Spleen (tissue), 11 donors: ENCODE data around the gene P4HTM. TPM values are rescaled to one million over a fixed set of nuclear protein-coding genes. Genes with fewer than 3 reads are reported as not detected.
A peak's percentile ranks its signal among the peaks of the same experiment; 100 is the strongest.

Experiments used
- DNase-seq: peaks from one replicate; pipeline ENCODE4 v3.0.0-alpha.2; 2020
- H3K27ac ChIP-seq, 8 donors: fragments of 200-600 bp; sonication (generic) in 7 of 8; 1 replicate in 4 of 8; 2 replicates in 4 of 8; pipeline versions ENCODE4 v1.5.0 to v1.8.0; 2016 to 2021; ENCODE audit warnings: inconsistent platforms in 4 of 8, mild to moderate bottlenecking in 4 of 8, moderate library complexity in 1 of 8
- H3K27me3 ChIP-seq, 7 donors: fragments of 200-600 bp; sonication (generic) in 6 of 7; replicated peaks in 1 of 7; 1 replicate in 4 of 7; 2 replicates in 3 of 7; pipeline versions ENCODE4 v1.5.0 to v1.8.0; 2016 to 2021; ENCODE audit warnings: inconsistent platforms in 3 of 7, mild to moderate bottlenecking in 1 of 7
- H3K36me3 ChIP-seq, 6 donors: fragments of 200-600 bp; sonication (generic) in 5 of 6; 1 replicate in 4 of 6; 2 replicates in 2 of 6; pipeline versions ENCODE4 v1.5.0 to v1.8.0; 2016 to 2021; ENCODE audit warnings: inconsistent platforms in 2 of 6
- H3K4me1 ChIP-seq, 6 donors: fragments of 200-600 bp; sonication (generic) in 5 of 6; 1 replicate in 3 of 6; 2 replicates in 3 of 6; pipeline versions ENCODE4 v1.5.0 to v1.8.0; 2016 to 2021; ENCODE audit warnings: inconsistent platforms in 3 of 6
- H3K4me3 ChIP-seq, 8 donors: fragments of 200-600 bp; sonication (generic) in 7 of 8; 1 replicate in 4 of 8; 2 replicates in 4 of 8; pipeline versions ENCODE4 v1.5.0 to v1.8.0; 2016 to 2021; ENCODE audit warnings: inconsistent platforms in 4 of 8, mild to moderate bottlenecking in 4 of 8, moderate library complexity in 2 of 8
- H3K9me3 ChIP-seq, 8 donors: fragments of 200-600 bp; sonication (generic) in 7 of 8; 1 replicate in 4 of 8; 2 replicates in 4 of 8; pipeline versions ENCODE4 v1.5.0 to v1.8.0; 2016 to 2021; ENCODE audit warnings: inconsistent platforms in 4 of 8
- CTCF ChIP-seq, 11 experiments: fragments of 200-600 bp in 7 of 11; fragments of 450-650 bp in 4 of 11; sonication (generic) in 4 of 11; IDR thresholded peaks in 8 of 11; conservative IDR thresholded peaks in 3 of 11; 1 replicate in 7 of 11; 2 replicates in 4 of 11; pipeline versions ENCODE4 v1.4.0 to v1.8.0; 2016 to 2021; ENCODE audit warnings: antibody characterized with exemption in 11 of 11, inconsistent platforms in 4 of 11, mild to moderate bottlenecking in 1 of 11
- POLR2A ChIP-seq, 3 donors: fragments of 450-650 bp; IDR thresholded peaks; one replicate each; pipeline ENCODE4 v1.5.1; 2017; ENCODE audit warnings: antibody characterized with exemption in 3 of 3, mild to moderate bottlenecking in 1 of 3
- POLR2AphosphoS5 ChIP-seq, 3 donors: sonication (generic); formaldehyde crosslinking; IDR thresholded peaks; one replicate each; pipeline ENCODE4 v1.5.1; 2017; ENCODE audit warnings: antibody characterized with exemption in 3 of 3
- WGBS, 5 donors: extraction: QIAGEN DNeasy Blood & Tissue Kit in 3 of 5; methylation state at CpG; one replicate each; pipeline versions ENCODE4 v1.1.5 to v1.1.7; 2013 to 2018; 5-methylcytosine and 5-hydroxymethylcytosine counted together
- intact Hi-C: fragments of 100-400 bp; cut with DNase I; formaldehyde crosslinking; loops from one replicate; pipeline ENCODE4 v1.15.0; 2023; ENCODE audit warnings: low total_unique reads
- polyA plus RNA-seq, 3 donors: library from polyadenylated mRNA; stranded (reverse); fragments of 200-250 nt; gene quantifications; one replicate each; pipeline ENCODE4 v1.2.1, GENCODE V29; 2013
- total RNA-seq, 7 donors: library from RNA; depleted of rRNA in 3 of 7; stranded (reverse); fragments of >200 nt in 3 of 7; fragmentation: NEBNext Ultra II Directional in 4 of 7; extraction: Animal tissue kit (Norgen Biotek cat#: 25700) in 4 of 7; gene quantifications; one replicate each; pipeline versions ENCODE4 v1.1.0 to v1.2.1, GENCODE V29; 2016 to 2021
- donor health status: healthy with polysubstance abuse.
- donor health status: DM: no; HTN: no; CAD: no; lungs with moderate emphysema.
- donor health status: DM: no; HTN: no; CAD: no.
- donor health status: Bipolar disorder and iron deficiency.
- donor health status: healthy.
- donor health status: DM: no; HTN: no; CAD: no.
- donor health status: DM: yes; HTN: yes; CAD: no.

Gene P4HTM
- total and polyA plus RNA-seq, 10 donors = 20.8 to 49.3 (median 31.1) TPM

GRCh38 chr3:49017971-49018706 lies 28.1 kb downstream of the P4HTM start, which contains the start of gene DALRD3:
TSS of gene DALRD3 (minus strand) at chr3:49018580. CDS start at chr3:49018564, 16 bp downstream.
- Histone ChIP-seq H3K9me3 (no peaks in the 10 kb centered on the region), H3K4me3 (peak within 1 kb of the TSS; percentile 88 to 100 (median 99)), H3K36me3 (peaks cover 0 to 45% (median 30%) of the 10 kb centered on the region in 6 donors), H3K4me1 (peaks cover 34 to 73% (median 49%) of the 10 kb centered on the region in 6 donors), H3K27ac (peak within 1 kb of the TSS; percentile 64 to 100 (median 92)), H3K27me3 (no peaks in the 10 kb centered on the region)
- intact Hi-C loops = no loop called here
- TF ChIP-seq POLR2AphosphoS5 (IDR thresholded peaks at IDR 0.05) = peak; percentile 82 to 90 (median 83)
- peak in 1 of 11 experiments; percentile 8 for TF ChIP-seq CTCF (IDR thresholded peaks at IDR 0.05 in 8 of 11, conservative IDR thresholded peaks at IDR 0.05 in 3 of 11)
- TF ChIP-seq POLR2A (IDR thresholded peaks at IDR 0.05) = peak in 1 of 3 donors; percentile 42
- peak; percentile 92 for DNase-seq
- 0 to 1% (median 1%) methylated on average over 46 to 85 of the region's 85 CpGs for WGBS, 5 donors

GRCh38 chr3:49018707-49019006 lies 28.6 kb downstream of the P4HTM start:
- H3K27me3 ChIP-seq = no peaks in the 10 kb centered on the region
- peaks cover 32 to 73% (median 52%) of the 10 kb centered on the region in 6 donors for H3K4me1 ChIP-seq
- TF ChIP-seq POLR2A (IDR thresholded peaks at IDR 0.05) (no peak), CTCF (IDR thresholded peaks at IDR 0.05 in 8 of 11, conservative IDR thresholded peaks at IDR 0.05 in 3 of 11) (no peak), POLR2AphosphoS5 (IDR thresholded peaks at IDR 0.05) (no peak)
- peaks cover 0 to 45% (median 31%) of the 10 kb centered on the region in 6 donors for H3K36me3 ChIP-seq
- H3K4me3 ChIP-seq = peak overlapping the region; percentile 88 to 100 (median 99)
- no peaks in the 10 kb centered on the region for H3K9me3 ChIP-seq
- intact Hi-C loops = no loop called here
- DNase-seq = no peak
- H3K27ac ChIP-seq = peak overlapping the region; percentile 64 to 100 (median 86)
- 1 to 3% (median 3%) methylated on average over 17 to 18 of the region's 18 CpGs for WGBS, 5 donors

GRCh38 chr3:49019941-49020329 lies 29.9 kb downstream of the P4HTM start:
- TF ChIP-seq CTCF (IDR thresholded peaks at IDR 0.05 in 8 of 11, conservative IDR thresholded peaks at IDR 0.05 in 3 of 11) = no peak
- TF ChIP-seq POLR2AphosphoS5 (IDR thresholded peaks at IDR 0.05) = no peak
- TF ChIP-seq POLR2A (IDR thresholded peaks at IDR 0.05) = no peak
- intact Hi-C loops = loop anchor here (10.0 kb wide), 1 partner anchor 85 kb away; the partner anchor contains the start of gene QARS1
- no peaks in the 10 kb centered on the region for H3K9me3 ChIP-seq
- DNase-seq = peak; percentile 78
- peaks cover 32 to 76% (median 57%) of the 10 kb centered on the region in 6 donors for H3K4me1 ChIP-seq
- 20 to 37% (median 20%) methylated on average over 12 of the region's 12 CpGs for WGBS, 5 donors
- peak overlapping the region; percentile 67 to 96 (median 88) for H3K4me3 ChIP-seq
- peaks cover 0 to 45% (median 32%) of the 10 kb centered on the region in 6 donors for H3K36me3 ChIP-seq
- peak overlapping the region; percentile 98 to 100 (median 100) for H3K27ac ChIP-seq
- H3K27me3 ChIP-seq = no peaks in the 10 kb centered on the region
